DLD1 (cell line): ENCODE data around the gene SLC35F1.

Experiments used
- in situ Hi-C: cut with HindIII; loops from 2 replicates; pipeline ENCODE4 v1.10.0; 2017; ENCODE audit warnings: low sequenced_read_pairs

The SLC35F1 gene

DNA sequence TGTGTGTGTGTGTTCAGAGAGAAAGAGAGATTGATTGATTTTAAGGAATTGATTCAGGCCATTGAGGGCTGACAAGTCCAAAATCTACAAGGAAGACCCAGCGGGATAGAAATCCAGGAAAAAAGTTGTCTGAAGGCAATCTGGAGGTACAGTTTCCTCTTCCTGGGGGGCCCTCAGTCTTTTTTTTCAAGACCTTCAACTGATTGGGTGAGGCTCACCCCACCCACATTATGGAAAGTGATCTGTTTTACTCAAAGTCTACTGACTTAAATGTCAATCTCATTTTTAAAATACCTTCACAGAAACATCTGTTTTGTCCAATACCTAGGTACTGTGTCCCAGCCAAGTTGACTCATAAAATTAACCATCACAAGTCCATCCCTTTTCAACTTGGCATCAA is 398.0 kb downstream of the SLC35F1 start:
- in situ Hi-C loops: no loop called here

DNA sequence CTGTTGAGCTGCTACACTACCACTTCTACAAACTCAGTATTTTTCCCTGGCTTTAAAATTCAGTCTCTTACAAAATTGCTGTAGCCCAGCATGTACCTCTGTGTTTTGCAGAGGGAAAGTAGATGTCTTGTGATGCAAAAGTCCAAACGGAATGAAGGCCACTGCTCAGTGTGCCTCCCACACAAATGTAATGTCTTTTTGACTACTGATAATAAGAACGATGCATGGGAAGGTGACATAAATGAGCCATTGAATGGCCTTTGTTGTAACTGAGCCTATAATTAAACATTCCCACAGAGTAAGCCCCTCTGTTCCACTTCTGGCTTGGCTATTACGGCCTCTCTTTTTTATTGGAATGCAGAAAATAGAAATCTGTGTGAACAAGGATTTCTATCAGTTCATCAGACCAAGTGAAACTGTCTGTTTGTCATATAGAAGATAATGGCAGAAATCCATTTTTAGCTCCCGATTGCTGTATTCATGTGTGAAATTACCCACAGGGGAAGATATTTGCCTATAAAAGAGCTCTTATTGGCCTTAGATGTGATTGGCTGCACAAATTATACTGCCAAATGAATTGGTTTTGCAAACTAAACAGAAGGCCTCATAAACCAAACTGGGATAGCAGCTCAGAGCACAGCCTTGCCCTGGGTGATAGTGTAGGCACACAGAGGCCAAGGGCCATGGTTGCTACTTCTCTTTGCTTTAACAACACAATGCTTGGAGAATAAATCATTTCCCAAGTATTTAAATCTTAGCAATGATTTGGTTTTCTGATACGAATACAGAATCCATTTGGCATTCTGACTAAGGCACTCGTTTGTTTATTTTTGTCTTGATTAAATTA is 399.6 kb downstream of the SLC35F1 start:
- in situ Hi-C loops: no loop called here

DNA sequence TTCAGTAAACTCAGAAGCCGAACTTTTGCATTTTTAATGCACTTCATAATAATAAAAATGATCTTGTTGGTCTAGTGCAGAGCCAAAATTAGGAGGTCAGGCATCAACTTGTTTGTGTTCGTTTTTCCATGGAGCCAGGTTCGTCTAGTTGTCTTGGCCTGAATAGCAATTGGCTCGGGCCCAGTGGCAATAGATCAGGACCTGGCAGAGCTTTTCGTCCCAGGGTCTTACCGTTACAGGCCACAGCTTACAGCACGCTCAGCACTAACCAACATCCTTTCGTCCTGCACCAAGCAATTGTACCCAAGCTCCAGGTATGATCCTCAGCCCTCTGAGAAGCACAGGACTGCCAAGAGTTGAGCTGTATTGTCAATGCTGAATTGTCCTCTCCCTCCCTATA is 400.5 kb downstream of the SLC35F1 start:
- in situ Hi-C loops: no loop called here

DNA sequence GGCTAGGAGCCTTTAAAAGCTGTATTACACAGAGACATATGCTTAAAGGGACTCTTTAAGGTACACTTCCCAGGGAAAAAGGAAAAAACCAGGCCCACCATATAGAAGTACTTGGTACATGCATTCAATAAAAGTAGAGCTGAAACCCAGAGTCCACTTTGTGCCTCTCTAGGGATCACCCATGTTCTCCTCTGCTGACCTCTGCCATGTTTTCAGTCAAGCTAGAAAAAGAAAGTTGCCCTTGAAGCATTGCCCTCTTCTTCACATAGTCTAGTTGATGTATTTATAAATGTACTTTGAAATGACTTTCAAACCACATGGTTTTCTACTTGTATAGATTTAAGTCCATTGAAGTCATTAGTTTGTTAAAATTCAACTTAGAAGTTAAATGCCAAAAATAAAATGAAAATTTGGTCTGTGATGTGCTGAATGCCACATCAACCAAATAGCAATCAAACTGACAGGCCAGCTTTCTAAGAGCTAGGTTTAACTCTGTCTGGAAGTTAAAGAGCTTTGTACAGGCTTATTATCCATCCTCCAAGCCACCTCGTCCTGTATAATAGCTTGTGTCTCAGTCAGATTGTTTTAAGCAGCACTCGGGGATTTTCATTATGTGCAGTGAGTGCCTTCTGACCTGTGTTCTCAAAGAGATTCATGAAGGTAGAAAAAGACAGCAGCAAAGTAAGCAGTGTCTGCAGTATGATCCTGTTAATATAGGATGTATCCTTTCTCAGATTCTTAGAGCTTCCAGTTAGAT is 402.5 kb downstream of the SLC35F1 start:
- in situ Hi-C loops: no loop called here

DNA sequence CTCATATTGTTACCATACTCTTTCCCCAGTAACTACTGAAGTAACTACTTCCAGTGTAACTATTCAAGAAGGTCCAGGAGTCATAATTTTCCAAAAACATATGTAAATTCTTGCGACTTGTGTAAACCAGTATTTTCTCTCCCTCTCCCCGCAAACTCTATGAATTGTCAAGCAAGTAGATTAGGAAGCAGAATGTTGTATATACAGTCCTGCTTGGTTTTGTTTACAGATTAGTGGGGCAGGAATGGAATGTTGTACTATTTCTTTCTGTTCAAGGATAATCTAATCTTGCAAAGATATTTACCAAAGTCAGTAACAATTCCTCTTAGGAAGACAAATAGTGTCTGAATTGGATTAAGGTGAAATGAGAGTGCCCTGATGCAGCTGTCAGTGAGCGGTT is 406.1 kb downstream of the SLC35F1 start:
- in situ Hi-C loops: no loop called here

DNA sequence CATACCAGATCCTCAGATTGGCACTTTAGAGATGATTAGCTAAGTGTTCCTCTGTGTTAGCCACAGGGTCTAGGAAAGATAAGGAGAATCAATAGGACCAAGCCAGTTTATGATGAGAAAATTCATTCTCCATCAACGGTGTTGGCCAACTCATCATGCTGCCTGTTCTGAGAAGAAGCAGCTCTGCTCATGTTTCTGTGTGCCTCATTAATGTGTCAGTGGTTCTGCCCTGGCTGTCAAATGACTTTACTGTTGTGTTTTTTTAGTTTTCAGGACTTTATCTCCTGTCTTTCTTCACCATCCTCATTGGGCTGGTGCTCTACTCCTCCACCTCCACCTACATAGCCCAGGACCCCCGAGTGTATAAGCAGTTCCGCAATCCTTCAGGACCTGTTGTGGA is 406.7 kb downstream of the SLC35F1 start:
- in situ Hi-C loops: no loop called here

DNA sequence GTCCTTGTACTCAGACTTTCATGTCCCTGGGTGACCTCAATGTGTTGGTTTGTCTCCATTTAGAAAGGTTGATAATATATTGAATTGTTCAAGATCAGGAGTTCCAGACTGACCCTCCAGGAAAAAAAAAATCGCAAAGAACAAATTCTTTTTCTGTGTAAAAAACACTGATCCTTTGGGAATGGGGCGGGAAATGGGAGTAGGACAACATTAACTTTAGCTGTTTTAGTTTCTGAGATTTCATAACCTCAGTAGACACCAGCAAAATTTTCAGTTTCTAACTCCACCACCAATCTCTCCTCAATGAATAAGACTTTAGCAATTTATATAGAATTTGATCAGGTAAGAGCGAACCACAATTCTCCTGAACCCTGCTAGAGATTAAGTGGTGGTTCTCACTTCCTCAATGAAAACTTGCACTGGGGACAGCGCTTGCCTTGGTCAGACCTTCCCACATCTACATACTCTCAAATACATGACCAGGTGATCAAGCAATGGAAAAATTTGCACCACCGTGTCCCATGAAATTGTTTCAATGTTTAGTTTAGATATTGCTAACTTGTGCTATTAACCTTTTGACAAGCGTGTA is 409.8 kb downstream of the SLC35F1 start:
- in situ Hi-C loops: no loop called here

DNA sequence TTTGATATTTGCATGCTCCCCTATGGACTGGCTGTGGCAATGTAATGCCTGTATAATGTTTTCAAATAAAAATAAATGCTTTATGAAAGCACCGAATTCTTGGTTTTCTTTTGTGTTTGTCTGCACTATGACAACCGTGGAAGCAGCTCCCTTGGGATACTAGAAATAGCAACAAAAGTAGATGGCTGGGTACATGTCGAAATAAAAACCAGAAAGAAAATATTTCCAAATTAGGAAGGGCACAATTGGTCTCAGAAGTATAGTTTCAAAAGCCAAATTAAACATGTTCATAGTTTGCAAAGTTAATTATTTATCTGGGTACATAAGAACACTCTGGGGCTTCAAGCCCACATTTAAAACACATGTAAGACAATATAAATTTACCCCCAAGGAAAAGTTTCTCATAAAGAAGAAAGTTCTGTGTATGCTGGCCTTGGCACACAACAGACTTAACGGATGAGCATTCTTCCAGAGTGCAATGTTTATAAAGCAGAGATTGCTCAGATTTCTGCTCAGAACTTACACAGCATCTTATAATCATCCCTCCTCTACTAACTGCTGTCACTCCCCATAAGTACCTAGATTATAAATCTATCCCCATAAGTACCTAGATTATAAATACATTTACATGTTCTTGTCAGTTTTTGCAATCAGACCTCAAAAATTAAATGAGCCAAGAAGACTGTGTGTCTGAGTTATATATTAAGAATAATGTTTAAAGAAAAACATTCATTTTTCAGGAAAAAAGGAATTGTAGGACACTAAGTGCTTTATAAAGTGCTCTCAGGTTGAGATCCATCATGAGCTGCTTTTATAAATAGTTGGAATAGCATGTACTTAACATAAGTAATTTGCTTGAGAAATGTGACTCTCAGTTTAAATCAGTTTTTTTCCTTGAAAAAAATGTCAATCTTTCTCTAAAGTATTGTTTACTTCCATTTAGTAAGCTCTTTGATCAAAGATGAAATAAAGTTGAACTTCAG is 410.8 kb downstream of the SLC35F1 start:
- in situ Hi-C loops: no loop called here

DNA sequence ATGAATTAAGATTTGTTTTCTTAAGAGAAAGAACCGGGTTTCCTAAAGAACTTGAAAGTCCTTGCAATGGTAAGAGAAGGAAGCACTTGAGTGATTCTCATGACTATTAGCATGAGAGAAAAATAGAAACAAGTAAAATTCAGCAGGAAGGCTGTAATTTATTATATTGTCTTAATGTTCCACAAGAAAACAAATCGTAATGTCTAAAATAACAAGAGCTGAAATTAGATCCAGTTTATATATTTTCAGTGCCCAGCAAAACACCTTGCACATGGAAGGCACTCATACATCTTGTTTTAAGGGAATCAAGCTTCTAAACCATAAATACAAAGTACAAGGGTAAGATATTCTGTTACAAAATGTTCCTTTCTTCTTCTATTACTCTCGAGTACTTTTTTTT is 411.6 kb downstream of the SLC35F1 start:
- in situ Hi-C loops: no loop called here

DNA sequence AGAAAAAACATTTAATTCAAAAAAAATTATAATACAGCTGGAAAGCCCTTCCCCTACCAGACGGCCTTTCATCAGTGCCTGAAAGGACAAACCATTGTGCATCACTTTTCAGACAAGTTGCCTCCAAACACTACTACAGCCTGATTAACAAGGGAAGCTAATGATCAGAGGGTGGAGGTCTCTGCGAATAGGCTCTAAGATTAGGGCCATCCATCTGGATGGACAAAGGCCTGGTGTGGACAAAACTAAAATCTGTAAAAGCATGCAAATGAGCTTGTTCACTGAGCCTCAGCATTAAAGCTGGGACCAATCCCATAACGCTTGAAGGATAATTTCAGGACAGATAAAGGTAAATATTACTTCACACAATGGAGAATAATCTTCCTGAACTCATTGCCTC is 412.4 kb downstream of the SLC35F1 start:
- in situ Hi-C loops: no loop called here

DNA sequence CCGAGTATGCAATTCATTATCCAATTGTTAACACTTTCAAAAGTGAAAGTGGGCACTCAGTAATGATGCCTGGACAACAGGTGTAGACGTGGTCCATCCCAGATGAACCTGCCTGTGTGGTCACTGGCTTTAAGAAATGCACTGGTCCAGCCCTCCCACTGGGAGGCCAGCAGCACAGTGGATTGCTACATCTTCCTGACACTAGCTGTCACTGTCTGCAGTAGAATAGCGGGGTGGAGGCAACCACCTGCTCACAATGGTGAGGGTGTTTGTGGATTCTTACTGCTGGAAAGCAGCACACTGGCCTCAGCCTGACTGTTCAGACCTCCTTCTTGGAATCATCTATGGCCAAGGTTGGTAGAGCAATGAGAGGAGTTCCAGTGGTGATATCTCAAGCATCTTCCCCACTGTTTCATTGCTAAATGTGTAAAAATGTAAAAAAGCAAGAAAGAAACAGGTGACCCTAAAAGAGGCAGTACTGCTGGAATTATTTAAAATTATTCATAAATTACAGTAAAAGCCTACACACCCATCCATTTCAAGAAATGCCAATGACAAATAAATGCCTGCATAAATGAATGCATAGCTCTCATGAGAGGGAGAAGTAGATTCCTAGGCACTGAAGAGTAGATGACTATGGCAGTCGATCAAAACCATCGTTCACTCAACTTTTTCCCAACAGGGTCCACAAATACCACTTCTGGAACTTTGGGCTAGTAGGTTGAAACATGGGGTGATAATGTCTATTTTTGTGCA is 413.0 kb downstream of the SLC35F1 start:
- in situ Hi-C loops: no loop called here

DNA sequence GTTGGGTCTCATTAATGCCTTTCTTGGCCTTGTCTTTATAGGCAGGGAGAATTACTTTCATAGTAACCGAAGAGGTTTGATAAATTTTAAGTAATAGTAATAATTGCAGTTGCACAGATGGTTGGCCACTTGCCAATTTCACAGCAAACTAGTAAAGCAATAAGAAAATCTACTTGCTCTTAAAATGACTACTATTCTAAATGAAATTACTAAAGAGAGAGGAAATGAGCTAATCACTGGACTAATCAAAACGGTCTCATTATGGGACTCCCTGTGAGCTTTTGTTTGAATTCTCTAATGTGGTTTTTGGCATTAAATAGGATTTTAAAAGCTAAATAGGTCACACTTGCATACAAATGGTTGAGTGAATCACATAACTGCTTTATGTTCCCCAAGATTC is 413.6 kb downstream of the SLC35F1 start:
- in situ Hi-C loops: no loop called here

DNA sequence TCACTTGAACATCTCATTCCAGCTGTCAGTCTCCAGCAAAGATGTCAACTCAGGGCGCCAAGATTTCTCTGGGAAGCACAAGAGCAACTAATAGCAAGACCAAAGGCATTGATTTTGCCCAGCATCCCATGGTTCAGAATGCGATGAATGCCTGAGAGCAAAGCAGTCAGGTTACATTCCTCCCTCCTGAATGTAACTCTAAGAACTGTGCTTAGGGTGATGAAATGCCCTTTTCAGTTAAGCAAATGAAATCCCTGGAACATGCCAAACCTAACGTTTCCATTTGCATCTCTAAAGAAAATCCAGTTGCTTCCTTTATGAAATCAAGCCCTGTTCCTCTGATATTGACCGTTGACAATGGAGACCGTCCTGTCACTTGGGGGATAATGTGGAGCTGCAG is 417.1 kb downstream of the SLC35F1 start:
- in situ Hi-C loops: no loop called here

DNA sequence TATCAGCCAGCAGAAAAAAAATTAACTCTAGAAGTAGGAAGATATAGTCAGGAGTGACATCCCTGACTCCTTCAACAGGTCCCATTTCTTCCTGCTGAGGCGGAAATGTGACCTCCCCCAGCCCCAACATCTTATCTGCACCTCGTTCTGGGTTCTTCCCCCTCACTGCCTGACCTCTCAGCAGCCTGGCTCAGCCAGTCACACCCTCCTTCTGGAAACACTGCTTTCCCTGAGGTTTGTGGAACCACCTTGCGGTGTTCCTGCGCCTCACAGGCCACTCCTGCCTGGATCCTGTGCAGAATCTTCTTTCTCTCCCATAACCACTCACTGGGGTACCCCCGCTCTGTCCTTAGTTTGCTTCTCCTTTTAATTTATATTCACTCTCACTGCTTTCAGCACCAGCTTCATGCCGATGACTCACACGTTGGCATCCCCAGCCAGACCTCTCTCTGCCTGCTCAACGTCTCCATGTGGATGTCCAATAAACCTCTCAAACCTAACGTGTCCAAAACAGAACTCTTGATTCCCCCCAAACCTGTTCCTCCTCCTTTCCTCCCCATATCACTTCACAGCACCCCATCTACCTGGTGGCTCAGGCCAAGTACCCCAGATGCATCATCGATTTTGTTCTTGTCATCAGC is 418.3 kb downstream of the SLC35F1 start:
- in situ Hi-C loops: no loop called here

DNA sequence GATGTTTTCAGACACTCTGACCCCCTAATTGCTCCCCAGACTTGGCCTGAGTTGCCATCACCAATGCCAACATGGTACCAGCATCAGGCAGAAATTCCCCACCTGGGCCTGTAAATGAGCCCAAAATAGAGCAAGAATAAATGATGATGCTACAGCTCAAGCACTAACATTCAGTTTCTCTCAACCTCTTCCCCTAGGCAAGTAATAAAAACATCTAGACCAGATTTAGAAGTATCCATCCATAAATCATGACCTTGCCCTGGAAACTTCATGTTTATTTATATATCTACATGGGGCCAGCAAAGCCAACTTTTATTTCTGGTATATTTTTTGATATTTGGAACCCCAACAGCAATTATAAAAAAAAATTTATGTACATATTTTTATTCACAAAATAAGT is 419.6 kb downstream of the SLC35F1 start:
- in situ Hi-C loops: no loop called here

DNA sequence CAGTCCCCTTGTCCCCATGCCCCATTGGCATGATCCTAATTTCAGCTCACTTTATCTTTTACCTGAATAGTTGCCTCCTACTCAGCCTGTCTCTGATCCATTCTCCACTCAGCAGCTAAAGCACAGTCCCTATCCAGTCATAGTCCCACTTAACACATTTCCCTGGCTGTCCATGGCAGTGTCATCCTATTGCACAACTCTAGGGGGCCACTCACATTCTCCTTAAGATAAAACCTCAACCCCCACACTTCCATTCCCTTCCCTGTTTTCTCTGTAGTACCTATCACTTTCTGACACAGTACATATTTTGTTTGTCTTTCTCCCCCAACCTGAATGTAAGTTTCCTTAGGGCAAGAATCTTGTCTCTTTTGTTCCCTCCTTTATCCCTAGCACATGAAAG is 420.2 kb downstream of the SLC35F1 start:
- in situ Hi-C loops: no loop called here

DNA sequence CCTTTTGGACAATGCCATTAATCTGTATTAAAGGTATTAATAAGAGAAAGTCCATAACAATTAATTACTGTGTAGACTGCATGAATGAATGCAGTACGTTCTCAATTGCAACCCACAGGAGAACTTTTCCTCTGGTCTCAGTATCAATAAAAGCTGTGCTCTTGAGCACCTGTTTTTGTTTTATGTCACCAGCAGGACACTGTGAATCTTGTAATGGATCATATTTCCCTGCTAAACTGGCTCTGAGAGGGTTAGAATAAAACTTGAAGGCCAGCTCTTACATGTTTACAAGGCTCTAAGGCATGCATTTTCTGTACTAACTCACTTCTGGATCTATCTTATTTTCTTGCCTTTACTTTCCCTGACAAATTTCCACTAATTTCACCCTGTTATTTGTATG is 426.7 kb downstream of the SLC35F1 start:
- in situ Hi-C loops: no loop called here

DNA sequence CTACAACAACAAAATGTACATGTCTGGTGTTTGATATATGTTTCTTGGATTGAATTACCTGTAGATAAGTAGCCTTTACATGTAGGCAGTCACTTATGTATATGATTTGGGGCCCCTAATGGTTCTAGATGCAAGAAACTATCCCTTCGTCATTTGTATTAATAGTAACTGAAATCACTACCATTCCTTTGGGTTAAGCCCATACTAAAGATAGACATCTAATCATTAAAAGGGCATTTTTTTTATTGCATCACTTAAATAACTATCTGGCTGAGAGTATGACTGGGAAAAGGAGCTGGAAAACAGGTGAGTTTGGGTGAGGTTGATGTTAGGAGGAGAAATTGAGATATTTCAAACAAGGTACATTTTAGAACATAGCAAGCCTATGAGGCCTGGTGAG is 427.6 kb downstream of the SLC35F1 start:
- in situ Hi-C loops: no loop called here

DNA sequence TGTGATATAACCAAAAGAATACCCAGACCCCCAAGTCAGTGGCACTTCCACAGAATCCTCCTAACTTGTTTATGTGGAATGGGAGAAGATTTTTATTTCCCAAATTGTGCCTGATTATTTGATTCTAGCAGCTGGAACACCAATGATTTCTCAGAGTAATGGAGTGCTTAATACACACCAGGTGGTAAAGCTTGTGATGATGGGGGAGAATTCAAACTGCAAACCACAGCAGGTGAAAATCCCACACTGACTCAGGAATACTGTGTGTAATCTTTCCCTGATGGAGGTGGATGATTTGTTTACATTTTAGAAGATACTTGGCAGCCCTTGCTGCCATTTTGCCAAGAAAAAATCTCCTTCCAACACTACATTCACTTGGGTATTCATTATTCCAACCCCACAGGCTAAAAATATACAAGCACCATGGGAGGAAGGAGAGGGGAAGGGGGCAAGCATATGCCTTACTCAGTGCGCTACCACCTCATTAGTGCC is 428.3 kb downstream of the SLC35F1 start:
- in situ Hi-C loops: no loop called here
